GM18511 (cell line): ENCODE results near the gene GATB.

Source experiments
- ATAC-seq: cut with Tn5 transposase; IDR thresholded peaks from one replicate; pipeline ENCODE4 v1.9.1; 2021; ENCODE audit warnings: mild to moderate bottlenecking, moderate library complexity; ENCODE audit not compliant: unreplicated experiment

The GATB gene

GRCh38 chr4:151786158-151786495, 25.3 kb upstream of the GATB start:
- no peak for ATAC-seq

- ATAC-seq, result no peak
Observed at GRCh38 chr4:151785484-151786157, 24.8 kb upstream of the GATB start.

- no peak for ATAC-seq
Observed at GRCh38 chr4:151784706-151785105, 23.9 kb upstream of the GATB start.

GRCh38 chr4:151783867-151784266, 23.1 kb upstream of the GATB start:
- ATAC-seq, result no peak

- ATAC-seq, result no peak
Observed at GRCh38 chr4:151782296-151782695, 21.5 kb upstream of the GATB start.

GRCh38 chr4:151781026-151781425, 20.2 kb upstream of the GATB start:
- ATAC-seq, result no peak

- no peak for ATAC-seq
Observed at GRCh38 chr4:151777471-151777870, 16.7 kb upstream of the GATB start.

- no peak for ATAC-seq
Observed at GRCh38 chr4:151774324-151774723, 13.5 kb upstream of the GATB start.

GRCh38 chr4:151772274-151772673, 11.5 kb upstream of the GATB start:
- no peak for ATAC-seq

- ATAC-seq, result no peak
Observed at GRCh38 chr4:151771664-151772063, 10.9 kb upstream of the GATB start.

- ATAC-seq, result no peak
Observed at GRCh38 chr4:151770154-151770553, 9.3 kb upstream of the GATB start.

- ATAC-seq, result no peak
Observed at GRCh38 chr4:151768835-151769234, 8.0 kb upstream of the GATB start.

GRCh38 chr4:151766691-151767090, 5.9 kb upstream of the GATB start:
- no peak for ATAC-seq

- no peak for ATAC-seq
Observed at GRCh38 chr4:151760002-151760401, 805 bp downstream of the GATB start.

- no peak for ATAC-seq
Observed at GRCh38 chr4:151753056-151753455, 7.8 kb downstream of the GATB start.

GRCh38 chr4:151750156-151750555, 10.7 kb downstream of the GATB start:
- ATAC-seq, result no peak

GRCh38 chr4:151745481-151746231, 15.2 kb downstream of the GATB start:
- no peak for ATAC-seq

GRCh38 chr4:151744614-151745013, 16.2 kb downstream of the GATB start:
- peak; percentile 61 for ATAC-seq

- no peak for ATAC-seq
Observed at GRCh38 chr4:151743894-151744293, 16.9 kb downstream of the GATB start.

GRCh38 chr4:151743128-151743854, 17.5 kb downstream of the GATB start:
- peak; percentile 53 for ATAC-seq

- ATAC-seq, result no peak
Observed at GRCh38 chr4:151738720-151739517, 21.9 kb downstream of the GATB start.
